Uterus (tissue), 2 donors: ENCODE data around the gene BMP8A.
"Not testable (repeated sequence)": the region's sequence is repeated elsewhere in the genome, so short reads cannot be mapped to it uniquely, and the experiment has no call there.

Source experiments
- POLR2A ChIP-seq, 2 donors: fragments of 450-650 bp; IDR thresholded peaks; one replicate each; pipeline ENCODE4 v1.6.1; 2016; ENCODE audit warnings: antibody characterized with exemption in 2 of 2, mild to moderate bottlenecking in 1 of 2, moderate library complexity in 1 of 2
- TF ChIP-seq, protein P1 (sequence below), 4 experiments: fragments of 200-600 bp in 2 of 4; fragments of 450-650 bp in 2 of 4; sonication (generic) in 2 of 4; IDR thresholded peaks; one replicate each; pipeline ENCODE4 v1.5.1; 2016 to 2019; ENCODE audit warnings: antibody characterized with exemption in 4 of 4, mild to moderate bottlenecking in 2 of 4, moderate library complexity in 1 of 4

DNA sequence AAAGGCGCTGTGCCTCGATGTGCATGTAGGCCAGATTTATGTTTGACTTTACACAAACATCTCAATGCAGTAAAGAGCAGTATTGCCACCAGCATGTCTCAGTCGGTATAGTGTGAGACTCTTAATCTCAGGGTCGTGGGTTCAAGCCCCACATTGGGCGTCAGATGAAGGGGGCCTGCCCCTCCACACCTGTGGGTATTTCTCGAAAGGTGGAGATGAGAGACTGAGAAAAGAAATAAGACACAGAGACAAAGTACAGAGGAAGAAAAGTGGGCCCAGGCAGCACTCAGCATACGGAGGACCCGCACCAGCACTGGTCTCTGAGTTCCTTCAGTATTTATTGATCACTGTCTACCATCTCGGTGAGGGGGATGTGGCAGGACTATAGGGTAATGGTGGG, 13.0 kb downstream of the BMP8A start:
- TF ChIP-seq, protein P1, sequence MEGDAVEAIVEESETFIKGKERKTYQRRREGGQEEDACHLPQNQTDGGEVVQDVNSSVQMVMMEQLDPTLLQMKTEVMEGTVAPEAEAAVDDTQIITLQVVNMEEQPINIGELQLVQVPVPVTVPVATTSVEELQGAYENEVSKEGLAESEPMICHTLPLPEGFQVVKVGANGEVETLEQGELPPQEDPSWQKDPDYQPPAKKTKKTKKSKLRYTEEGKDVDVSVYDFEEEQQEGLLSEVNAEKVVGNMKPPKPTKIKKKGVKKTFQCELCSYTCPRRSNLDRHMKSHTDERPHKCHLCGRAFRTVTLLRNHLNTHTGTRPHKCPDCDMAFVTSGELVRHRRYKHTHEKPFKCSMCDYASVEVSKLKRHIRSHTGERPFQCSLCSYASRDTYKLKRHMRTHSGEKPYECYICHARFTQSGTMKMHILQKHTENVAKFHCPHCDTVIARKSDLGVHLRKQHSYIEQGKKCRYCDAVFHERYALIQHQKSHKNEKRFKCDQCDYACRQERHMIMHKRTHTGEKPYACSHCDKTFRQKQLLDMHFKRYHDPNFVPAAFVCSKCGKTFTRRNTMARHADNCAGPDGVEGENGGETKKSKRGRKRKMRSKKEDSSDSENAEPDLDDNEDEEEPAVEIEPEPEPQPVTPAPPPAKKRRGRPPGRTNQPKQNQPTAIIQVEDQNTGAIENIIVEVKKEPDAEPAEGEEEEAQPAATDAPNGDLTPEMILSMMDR (IDR thresholded peaks at IDR 0.05): not testable (repeated sequence)
- not testable (repeated sequence) for TF ChIP-seq POLR2A (IDR thresholded peaks at IDR 0.05)
